ENCODE results near the gene ZNF396. TPM values are rescaled to one million over a fixed set of nuclear protein-coding genes. Genes with fewer than 3 reads are reported as not detected.

The ZNF396 gene
- total RNA-seq, 1 experiment from 2014 or later: 1.0 TPM

DNA sequence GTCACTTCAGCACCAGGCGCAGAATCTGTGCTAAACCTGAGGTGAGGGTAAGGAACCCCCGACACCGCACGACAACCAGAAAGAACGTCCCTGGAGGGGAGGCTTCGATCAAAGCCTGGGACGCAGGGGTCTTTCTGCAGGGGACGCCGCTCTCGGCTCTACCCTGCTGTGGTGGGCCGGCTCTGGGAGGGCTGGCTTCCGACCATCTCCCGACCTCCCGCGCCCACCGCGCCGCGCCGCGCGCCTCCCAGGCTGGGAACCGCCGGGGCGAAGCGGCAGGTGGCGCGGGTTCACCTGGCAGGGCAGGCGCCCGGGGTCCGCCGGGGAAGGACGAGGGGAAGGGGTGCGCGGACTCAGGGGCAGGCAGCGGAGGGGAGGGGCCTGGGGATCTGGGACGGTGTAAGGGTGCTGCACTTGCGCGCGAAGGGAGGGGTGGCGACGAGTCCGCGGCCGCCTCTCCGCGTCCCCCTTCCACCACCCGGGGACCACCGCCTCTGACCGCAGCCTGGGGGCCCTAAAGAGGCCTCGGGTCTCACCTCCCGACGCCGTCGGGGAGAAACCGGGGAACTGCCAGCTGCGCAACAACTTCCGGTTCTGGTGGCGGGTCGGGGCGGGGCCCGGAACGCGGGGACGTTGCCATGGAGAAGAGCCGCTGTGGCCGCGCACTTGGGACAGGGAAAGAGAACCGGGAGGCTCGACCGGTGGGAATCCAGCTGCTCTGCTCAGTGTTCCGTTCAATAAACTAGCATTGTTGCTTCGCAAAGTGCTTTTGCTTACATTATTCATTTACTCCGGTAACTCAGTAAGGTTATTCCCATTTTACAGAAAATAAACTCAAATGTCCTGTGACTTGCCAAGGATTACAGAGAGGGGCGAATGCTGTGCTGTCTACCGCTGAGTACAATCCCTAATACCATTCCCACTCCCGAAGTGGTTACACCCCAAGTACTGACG, at the start of gene ZNF396 (continued):
- TF ChIP-seq, protein P1, sequence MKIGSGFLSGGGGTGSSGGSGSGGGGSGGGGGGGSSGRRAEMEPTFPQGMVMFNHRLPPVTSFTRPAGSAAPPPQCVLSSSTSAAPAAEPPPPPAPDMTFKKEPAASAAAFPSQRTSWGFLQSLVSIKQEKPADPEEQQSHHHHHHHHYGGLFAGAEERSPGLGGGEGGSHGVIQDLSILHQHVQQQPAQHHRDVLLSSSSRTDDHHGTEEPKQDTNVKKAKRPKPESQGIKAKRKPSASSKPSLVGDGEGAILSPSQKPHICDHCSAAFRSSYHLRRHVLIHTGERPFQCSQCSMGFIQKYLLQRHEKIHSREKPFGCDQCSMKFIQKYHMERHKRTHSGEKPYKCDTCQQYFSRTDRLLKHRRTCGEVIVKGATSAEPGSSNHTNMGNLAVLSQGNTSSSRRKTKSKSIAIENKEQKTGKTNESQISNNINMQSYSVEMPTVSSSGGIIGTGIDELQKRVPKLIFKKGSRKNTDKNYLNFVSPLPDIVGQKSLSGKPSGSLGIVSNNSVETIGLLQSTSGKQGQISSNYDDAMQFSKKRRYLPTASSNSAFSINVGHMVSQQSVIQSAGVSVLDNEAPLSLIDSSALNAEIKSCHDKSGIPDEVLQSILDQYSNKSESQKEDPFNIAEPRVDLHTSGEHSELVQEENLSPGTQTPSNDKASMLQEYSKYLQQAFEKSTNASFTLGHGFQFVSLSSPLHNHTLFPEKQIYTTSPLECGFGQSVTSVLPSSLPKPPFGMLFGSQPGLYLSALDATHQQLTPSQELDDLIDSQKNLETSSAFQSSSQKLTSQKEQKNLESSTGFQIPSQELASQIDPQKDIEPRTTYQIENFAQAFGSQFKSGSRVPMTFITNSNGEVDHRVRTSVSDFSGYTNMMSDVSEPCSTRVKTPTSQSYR (CRISPR knock-in tag; IDR thresholded peaks at IDR 0.05): no peak
- TF ChIP-seq, protein P2, sequence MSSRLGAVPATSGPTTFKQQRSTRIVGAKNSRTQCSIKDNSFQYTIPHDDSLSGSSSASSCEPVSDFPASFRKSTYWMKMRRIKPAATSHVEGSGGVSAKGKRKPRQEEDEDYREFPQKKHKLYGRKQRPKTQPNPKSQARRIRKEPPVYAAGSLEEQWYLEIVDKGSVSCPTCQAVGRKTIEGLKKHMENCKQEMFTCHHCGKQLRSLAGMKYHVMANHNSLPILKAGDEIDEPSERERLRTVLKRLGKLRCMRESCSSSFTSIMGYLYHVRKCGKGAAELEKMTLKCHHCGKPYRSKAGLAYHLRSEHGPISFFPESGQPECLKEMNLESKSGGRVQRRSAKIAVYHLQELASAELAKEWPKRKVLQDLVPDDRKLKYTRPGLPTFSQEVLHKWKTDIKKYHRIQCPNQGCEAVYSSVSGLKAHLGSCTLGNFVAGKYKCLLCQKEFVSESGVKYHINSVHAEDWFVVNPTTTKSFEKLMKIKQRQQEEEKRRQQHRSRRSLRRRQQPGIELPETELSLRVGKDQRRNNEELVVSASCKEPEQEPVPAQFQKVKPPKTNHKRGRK (CRISPR knock-in tag; IDR thresholded peaks at IDR 0.05; ENCODE audit: borderline replicate concordance): no peak
- no peak for TF ChIP-seq NFE2L1 (CRISPR knock-in tag; IDR thresholded peaks at IDR 0.05)
- no peak for TF ChIP-seq IRF2 (CRISPR knock-in tag; IDR thresholded peaks at IDR 0.05; ENCODE audit: borderline replicate concordance, low read depth)
- TF ChIP-seq NFYB (CRISPR knock-in tag; conservative IDR thresholded peaks at IDR 0.05; ENCODE audit: low read depth): no peak
- TF ChIP-seq MXD4 (CRISPR knock-in tag; IDR thresholded peaks at IDR 0.05; ENCODE audit: borderline replicate concordance): no peak
- 0 out of 2 replicates have a peak, but pooled peaks have one; percentile 1 for TF ChIP-seq ZNF121 (CRISPR knock-in tag; IDR thresholded peaks at IDR 0.05)
- TF ChIP-seq, protein P3, sequence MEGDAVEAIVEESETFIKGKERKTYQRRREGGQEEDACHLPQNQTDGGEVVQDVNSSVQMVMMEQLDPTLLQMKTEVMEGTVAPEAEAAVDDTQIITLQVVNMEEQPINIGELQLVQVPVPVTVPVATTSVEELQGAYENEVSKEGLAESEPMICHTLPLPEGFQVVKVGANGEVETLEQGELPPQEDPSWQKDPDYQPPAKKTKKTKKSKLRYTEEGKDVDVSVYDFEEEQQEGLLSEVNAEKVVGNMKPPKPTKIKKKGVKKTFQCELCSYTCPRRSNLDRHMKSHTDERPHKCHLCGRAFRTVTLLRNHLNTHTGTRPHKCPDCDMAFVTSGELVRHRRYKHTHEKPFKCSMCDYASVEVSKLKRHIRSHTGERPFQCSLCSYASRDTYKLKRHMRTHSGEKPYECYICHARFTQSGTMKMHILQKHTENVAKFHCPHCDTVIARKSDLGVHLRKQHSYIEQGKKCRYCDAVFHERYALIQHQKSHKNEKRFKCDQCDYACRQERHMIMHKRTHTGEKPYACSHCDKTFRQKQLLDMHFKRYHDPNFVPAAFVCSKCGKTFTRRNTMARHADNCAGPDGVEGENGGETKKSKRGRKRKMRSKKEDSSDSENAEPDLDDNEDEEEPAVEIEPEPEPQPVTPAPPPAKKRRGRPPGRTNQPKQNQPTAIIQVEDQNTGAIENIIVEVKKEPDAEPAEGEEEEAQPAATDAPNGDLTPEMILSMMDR (IDR thresholded peaks at IDR 0.05): no peak
- TF ChIP-seq, protein P4, sequence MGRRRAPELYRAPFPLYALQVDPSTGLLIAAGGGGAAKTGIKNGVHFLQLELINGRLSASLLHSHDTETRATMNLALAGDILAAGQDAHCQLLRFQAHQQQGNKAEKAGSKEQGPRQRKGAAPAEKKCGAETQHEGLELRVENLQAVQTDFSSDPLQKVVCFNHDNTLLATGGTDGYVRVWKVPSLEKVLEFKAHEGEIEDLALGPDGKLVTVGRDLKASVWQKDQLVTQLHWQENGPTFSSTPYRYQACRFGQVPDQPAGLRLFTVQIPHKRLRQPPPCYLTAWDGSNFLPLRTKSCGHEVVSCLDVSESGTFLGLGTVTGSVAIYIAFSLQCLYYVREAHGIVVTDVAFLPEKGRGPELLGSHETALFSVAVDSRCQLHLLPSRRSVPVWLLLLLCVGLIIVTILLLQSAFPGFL (CRISPR knock-in tag; IDR thresholded peaks at IDR 0.05; ENCODE audit: borderline replicate concordance): no peak
- peak; percentile 62; the same call in 1 of the 2 replicates for TF ChIP-seq CREB1 (CRISPR knock-in tag; IDR thresholded peaks at IDR 0.05)
- TF ChIP-seq, protein P5, sequence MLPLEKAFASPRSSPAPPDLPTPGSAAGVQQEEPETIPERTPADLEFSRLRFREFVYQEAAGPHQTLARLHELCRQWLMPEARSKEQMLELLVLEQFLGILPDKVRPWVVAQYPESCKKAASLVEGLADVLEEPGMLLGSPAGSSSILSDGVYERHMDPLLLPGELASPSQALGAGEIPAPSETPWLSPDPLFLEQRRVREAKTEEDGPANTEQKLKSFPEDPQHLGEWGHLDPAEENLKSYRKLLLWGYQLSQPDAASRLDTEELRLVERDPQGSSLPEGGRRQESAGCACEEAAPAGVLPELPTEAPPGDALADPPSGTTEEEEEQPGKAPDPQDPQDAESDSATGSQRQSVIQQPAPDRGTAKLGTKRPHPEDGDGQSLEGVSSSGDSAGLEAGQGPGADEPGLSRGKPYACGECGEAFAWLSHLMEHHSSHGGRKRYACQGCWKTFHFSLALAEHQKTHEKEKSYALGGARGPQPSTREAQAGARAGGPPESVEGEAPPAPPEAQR (CRISPR knock-in tag; IDR thresholded peaks at IDR 0.05): no peak
- TF ChIP-seq OVOL2 (CRISPR knock-in tag; IDR thresholded peaks at IDR 0.05; ENCODE audit: borderline replicate concordance): no peak
- TF ChIP-seq NR2C2 (CRISPR knock-in tag; IDR thresholded peaks at IDR 0.05): no peak
- TF ChIP-seq ATF1 (CRISPR knock-in tag; IDR thresholded peaks at IDR 0.05): no peak
- TF ChIP-seq, protein P6, sequence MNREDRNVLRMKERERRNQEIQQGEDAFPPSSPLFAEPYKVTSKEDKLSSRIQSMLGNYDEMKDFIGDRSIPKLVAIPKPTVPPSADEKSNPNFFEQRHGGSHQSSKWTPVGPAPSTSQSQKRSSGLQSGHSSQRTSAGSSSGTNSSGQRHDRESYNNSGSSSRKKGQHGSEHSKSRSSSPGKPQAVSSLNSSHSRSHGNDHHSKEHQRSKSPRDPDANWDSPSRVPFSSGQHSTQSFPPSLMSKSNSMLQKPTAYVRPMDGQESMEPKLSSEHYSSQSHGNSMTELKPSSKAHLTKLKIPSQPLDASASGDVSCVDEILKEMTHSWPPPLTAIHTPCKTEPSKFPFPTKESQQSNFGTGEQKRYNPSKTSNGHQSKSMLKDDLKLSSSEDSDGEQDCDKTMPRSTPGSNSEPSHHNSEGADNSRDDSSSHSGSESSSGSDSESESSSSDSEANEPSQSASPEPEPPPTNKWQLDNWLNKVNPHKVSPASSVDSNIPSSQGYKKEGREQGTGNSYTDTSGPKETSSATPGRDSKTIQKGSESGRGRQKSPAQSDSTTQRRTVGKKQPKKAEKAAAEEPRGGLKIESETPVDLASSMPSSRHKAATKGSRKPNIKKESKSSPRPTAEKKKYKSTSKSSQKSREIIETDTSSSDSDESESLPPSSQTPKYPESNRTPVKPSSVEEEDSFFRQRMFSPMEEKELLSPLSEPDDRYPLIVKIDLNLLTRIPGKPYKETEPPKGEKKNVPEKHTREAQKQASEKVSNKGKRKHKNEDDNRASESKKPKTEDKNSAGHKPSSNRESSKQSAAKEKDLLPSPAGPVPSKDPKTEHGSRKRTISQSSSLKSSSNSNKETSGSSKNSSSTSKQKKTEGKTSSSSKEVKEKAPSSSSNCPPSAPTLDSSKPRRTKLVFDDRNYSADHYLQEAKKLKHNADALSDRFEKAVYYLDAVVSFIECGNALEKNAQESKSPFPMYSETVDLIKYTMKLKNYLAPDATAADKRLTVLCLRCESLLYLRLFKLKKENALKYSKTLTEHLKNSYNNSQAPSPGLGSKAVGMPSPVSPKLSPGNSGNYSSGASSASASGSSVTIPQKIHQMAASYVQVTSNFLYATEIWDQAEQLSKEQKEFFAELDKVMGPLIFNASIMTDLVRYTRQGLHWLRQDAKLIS (CRISPR knock-in tag; IDR thresholded peaks at IDR 0.05; ENCODE audit: borderline replicate concordance): no peak
- TF ChIP-seq JUN (CRISPR knock-in tag; IDR thresholded peaks at IDR 0.05): no peak
- TF ChIP-seq ETV6 (CRISPR knock-in tag; IDR thresholded peaks at IDR 0.05): peak; percentile 57; the same call in 1 of the 2 replicates
- no peak for TF ChIP-seq GRHL2 (CRISPR knock-in tag; IDR thresholded peaks at IDR 0.05; ENCODE audit: insufficient replicate concordance, severe bottlenecking)
- TF ChIP-seq, protein P7, sequence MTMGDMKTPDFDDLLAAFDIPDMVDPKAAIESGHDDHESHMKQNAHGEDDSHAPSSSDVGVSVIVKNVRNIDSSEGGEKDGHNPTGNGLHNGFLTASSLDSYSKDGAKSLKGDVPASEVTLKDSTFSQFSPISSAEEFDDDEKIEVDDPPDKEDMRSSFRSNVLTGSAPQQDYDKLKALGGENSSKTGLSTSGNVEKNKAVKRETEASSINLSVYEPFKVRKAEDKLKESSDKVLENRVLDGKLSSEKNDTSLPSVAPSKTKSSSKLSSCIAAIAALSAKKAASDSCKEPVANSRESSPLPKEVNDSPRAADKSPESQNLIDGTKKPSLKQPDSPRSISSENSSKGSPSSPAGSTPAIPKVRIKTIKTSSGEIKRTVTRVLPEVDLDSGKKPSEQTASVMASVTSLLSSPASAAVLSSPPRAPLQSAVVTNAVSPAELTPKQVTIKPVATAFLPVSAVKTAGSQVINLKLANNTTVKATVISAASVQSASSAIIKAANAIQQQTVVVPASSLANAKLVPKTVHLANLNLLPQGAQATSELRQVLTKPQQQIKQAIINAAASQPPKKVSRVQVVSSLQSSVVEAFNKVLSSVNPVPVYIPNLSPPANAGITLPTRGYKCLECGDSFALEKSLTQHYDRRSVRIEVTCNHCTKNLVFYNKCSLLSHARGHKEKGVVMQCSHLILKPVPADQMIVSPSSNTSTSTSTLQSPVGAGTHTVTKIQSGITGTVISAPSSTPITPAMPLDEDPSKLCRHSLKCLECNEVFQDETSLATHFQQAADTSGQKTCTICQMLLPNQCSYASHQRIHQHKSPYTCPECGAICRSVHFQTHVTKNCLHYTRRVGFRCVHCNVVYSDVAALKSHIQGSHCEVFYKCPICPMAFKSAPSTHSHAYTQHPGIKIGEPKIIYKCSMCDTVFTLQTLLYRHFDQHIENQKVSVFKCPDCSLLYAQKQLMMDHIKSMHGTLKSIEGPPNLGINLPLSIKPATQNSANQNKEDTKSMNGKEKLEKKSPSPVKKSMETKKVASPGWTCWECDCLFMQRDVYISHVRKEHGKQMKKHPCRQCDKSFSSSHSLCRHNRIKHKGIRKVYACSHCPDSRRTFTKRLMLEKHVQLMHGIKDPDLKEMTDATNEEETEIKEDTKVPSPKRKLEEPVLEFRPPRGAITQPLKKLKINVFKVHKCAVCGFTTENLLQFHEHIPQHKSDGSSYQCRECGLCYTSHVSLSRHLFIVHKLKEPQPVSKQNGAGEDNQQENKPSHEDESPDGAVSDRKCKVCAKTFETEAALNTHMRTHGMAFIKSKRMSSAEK (CRISPR knock-in tag; IDR thresholded peaks at IDR 0.05; ENCODE audit: borderline replicate concordance): no peak
